Kasumi-1 (cell line): ENCODE measurements around the gene SSH2.

Source experiments
- DNase-seq, 2 experiments: peaks; one replicate each; lab custom pipeline; 2025; lab: John Stamatoyannopoulos, UW

SSH2 gene

GRCh38 chr17:29576214-29577000, 353.6 kb downstream of the SSH2 start:
- DNase-seq: no peak
